GM12865 (cell line): Measurements from ENCODE around the gene HPS5.

Source experiments
- DNase-seq: peaks from one replicate; pipeline ENCODE4 v3.0.0; 2010; ENCODE audit warnings: low read depth
- H3K4me3 ChIP-seq: 2 replicates; pipeline ENCODE4 v1.5.1; 2011; ENCODE audit warnings: mild to moderate bottlenecking, low read depth, low read length, control low read depth
- TF ChIP-seq, protein P1 (sequence below): IDR thresholded peaks from 2 replicates; pipeline ENCODE4 v1.5.1; 2011; ENCODE audit warnings: low read length, control low read depth, low read depth, inconsistent platforms; ENCODE audit not compliant: insufficient read depth; ENCODE audit errors: missing control alignments

The HPS5 gene

DNA sequence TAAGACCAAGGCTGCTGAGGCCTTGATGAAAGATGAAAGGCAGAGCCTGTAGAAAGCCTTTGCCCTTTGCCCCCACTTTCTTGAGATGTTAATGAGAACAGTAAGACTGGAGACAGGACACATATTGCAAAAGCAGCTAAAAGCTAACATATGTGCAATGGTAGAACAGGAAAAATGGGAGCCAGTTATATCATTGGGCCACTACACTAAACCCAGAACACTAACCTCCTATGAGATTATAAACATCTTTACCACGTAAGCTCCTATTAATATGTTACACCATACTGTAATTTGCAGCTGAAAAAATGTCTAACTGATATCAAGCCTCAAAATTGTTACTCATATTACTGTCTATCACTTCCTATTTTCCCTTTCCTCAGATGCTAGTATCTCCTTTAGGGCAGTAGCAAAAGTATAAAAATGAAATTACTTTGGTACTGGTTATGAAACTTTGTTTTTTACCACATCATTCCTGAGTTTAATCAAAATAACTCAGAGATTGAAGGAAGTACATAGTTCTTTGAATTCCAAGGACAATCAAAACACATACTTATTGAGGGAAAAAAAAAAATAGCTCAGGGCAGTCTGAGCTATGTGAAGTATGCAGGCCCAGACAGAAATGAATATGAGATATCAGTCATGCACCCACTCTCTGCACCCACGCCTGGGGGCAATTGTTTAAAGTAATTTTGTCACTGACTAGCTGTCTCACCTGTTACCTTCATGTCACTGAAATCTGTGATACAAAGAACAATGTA lies 9.1 kb downstream of the HPS5 start:
- no peak overlapping the region for H3K4me3 ChIP-seq
- TF ChIP-seq, protein P1, sequence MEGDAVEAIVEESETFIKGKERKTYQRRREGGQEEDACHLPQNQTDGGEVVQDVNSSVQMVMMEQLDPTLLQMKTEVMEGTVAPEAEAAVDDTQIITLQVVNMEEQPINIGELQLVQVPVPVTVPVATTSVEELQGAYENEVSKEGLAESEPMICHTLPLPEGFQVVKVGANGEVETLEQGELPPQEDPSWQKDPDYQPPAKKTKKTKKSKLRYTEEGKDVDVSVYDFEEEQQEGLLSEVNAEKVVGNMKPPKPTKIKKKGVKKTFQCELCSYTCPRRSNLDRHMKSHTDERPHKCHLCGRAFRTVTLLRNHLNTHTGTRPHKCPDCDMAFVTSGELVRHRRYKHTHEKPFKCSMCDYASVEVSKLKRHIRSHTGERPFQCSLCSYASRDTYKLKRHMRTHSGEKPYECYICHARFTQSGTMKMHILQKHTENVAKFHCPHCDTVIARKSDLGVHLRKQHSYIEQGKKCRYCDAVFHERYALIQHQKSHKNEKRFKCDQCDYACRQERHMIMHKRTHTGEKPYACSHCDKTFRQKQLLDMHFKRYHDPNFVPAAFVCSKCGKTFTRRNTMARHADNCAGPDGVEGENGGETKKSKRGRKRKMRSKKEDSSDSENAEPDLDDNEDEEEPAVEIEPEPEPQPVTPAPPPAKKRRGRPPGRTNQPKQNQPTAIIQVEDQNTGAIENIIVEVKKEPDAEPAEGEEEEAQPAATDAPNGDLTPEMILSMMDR: no peak
- DNase-seq: no peak

DNA sequence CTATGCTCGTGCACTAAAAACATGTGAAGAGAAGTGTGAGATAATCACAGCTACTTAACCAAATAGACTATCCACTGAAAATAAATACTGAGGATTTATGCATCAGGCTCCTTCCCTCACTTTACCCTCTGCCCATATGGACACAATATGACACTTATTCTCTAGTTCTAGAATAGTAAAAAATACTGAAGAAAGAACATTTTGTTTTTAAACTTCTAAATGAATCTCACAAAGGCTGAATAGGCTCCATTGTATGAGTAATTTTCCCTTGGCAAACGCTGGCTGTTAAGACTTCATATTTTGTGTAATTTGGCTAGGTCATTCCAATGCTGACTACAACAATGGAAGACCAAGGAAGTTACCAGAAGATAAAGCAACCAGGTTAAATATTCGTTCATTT lies 9.9 kb downstream of the HPS5 start:
- no peak for DNase-seq

DNA sequence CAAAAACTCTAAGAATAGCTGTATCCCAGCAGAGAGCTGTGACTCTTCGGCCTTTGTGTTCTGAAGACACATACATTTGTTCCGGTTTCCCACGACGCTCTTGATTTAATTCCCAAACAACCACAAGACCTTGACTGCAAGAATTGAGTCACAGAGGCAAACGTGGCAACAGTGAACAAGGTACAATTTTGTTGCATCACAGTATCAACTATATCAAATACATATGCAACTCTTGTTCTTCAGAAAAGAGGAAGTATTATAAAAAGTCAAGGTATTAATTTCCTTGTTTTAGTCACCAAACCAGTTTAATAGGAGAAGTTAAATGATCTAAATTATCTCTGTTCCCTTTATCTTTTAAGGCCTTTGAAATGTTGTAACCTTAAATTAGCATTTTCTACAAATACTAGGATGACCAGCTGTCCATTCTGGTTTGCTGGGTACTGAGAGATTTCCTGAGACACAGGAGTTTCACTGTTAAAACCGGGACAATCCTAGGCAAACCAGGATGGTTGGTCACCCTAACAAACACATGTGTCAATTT lies 11.1 kb downstream of the HPS5 start:
- H3K4me3 ChIP-seq: no peak overlapping the region
- DNase-seq: peak; percentile 16
- TF ChIP-seq, protein P1: no peak

More for the DNA sequence above, 9.9 kb downstream of the HPS5 start:
- TF ChIP-seq, protein P1: no peak
- no peak overlapping the region for H3K4me3 ChIP-seq

DNA sequence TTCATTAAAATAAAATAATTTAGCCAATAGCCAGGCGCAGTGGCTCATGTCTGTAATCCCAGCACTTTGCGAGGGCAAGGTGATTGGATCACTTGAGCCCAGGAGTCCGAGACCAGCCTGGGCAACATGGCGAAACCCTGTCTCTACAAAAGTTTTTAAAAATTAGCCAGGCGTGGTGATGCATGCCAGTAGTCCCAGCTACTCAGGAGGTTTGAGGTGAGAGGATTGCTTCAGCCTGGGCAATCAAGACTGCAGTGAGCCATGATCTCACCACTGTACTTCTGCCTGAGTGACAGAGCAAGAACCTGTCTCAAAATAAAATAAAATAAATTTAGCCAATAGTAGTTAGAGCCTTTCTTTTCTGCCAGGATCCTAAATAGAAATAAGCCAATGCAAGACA lies 12.2 kb downstream of the HPS5 start:
- no peak overlapping the region for H3K4me3 ChIP-seq
- DNase-seq: no peak
- TF ChIP-seq, protein P1: no peak

DNA sequence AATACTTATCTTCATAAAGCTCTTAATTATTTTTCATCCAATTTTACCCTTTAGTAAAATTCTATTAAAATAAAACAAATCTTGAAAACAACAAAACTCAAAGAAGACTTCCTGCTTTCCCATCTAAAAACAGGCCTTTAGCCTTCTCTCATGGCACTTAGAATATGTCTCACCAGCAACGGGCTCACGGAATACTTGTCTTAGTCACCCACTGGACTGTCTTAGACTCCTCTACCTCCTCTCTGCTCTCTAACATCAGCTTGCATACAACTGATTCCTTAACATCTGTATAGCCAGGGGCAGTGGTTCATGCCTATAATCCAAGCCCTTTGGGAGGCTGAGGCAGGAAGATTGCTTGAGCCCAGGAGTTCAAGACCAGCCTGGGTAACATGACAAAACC lies 13.7 kb downstream of the HPS5 start:
- no peak overlapping the region for H3K4me3 ChIP-seq
- no peak for DNase-seq
- TF ChIP-seq, protein P1: no peak

DNA sequence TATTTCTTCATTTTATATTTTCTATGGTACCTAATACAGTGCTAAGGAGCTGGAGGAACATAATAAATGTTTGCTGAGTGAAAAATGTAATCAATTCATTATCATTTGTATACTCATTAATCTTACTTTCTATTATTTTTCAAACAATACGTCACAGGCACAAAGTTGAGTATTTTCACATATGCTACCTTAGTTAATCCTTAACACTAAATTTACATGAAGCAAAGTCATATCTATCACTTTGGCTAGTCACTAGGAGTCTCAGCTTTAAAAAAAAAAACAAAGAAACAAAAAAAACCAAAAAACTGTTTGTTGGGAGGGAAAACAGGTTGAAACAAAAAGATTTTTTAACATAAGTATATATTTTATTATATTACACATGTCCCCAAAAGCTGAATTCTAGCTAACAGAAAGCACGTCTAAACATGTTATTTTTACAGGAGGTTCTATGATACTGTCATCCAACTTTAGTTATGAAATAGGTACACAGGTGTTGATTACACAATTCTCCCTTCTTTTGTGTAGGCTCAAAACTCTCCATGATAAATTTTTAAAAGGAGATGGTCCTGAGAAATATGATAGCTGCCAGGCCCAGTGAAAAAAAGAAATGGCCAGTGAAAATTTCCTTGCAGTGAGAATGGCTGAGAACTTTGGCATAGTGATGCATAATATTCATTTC lies 14.3 kb downstream of the HPS5 start:
- H3K4me3 ChIP-seq: no peak overlapping the region
- TF ChIP-seq, protein P1: no peak
- DNase-seq: no peak

DNA sequence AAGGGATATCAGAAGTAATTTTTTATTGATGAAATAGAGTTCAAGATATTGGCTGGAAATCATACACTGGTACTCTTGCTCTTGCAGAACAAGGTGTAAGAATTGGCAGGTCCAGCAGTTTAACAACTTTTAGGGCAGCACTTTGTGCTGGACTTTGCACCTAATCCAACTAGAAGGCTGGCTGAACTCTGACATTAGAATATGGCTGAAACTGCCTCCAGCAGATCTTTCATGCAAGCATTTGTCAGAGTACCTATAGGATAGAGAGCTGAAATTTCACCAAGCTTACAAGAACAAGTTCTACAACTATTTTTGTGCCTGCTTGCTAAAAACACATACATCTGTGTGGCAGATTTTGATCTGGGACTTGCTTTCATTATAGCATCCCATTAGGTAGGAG lies 17.2 kb downstream of the HPS5 start:
- H3K4me3 ChIP-seq: no peak overlapping the region
- TF ChIP-seq, protein P1: no peak
- DNase-seq: no peak
